GM19372 (cell line): ENCODE data around the gene MAP7D2.
"Not testable (repeated sequence)": the region's sequence is repeated elsewhere in the genome, so short reads cannot be mapped to it uniquely, and the experiment has no call there.

Source experiments
- ATAC-seq: cut with Tn5 transposase; IDR thresholded peaks from one replicate; pipeline ENCODE4 v1.9.1; 2021; ENCODE audit warnings: mild to moderate bottlenecking, low read depth, moderate library complexity; ENCODE audit not compliant: unreplicated experiment

MAP7D2 gene

DNA sequence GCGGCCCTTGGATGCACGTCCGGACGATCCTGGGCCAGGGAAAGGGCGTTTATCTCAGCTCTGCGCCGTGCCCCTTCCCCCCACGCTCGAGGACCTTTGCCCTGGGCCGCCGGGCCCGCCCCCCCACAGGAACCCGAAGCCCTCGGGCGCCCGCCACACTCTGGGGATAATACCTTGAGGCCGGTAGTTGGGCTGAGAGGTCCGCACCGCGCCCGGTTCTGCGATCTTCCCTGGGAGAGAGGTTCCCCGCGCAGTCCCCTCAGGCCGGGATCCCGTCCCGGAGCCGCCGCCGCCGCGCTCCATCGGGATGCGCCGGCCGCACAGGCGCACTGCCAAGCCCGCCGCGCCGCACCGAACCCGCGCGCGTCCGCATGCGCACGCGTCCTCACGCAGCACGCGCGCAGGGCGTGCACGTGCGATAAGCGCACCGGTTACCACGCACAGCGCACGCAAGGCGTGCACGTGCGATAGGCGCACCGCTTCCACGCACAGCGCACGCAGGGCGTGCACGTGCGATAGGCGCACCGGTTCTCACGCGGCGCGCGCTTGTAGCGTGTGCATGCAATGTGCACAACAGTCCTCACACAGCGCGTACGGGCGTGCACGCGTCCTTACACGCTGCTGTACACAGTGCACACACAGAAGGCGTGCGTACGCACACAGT, at the start of gene MAP7D2:
MAP7D2 (minus strand) TSS at position 331 of the 664 bp plus-strand sequence; CDS start at position 303, 28 bp downstream.
- ATAC-seq: no peak

DNA sequence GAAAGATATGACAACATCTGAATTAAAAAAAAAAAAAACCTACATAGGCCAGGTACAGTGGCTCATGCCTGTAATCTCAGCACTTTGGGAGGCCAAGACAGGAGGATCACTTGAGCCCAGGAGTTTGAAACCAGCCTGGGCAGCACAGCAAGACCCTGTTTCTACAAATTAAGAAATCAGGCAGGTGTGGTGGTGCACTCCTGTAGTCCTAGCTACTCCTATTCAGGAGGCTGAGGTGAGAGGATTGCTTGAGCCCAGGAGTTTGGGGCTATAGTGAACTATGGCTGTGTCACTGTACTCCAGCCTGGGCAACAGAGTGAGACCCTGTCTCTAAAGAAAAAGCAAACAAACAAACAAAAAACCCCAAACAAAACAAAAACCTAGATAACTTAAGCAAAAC, 45.8 kb upstream of the MAP7D2 start:
- ATAC-seq: not testable (repeated sequence)

DNA sequence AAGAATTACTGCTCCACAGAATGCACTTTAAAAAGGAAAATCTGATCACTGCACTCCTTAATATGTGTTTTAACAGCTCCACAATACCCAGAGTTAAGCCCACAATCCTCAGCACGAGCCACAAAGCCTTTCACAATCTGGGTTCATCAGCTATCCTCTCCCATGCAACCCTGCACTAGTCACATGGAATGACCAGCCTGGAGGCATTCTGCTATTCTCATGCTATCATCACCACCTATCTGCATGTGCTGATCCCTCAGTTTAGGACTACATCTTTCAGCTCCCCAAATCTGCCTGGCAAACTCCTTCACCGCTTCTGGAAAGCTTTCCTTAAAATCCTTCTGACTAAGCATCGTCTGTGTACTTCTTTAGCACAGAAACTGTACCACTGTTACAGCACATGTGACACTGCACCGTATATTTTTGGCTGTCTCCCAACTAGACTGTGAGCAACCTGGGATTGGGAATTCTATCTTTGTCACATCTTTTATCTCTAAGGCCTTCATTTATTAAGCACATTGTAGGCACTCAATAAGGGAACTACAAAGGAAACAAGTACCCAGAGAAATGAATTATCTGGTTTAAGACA, 43.2 kb upstream of the MAP7D2 start:
- ATAC-seq: no peak

DNA sequence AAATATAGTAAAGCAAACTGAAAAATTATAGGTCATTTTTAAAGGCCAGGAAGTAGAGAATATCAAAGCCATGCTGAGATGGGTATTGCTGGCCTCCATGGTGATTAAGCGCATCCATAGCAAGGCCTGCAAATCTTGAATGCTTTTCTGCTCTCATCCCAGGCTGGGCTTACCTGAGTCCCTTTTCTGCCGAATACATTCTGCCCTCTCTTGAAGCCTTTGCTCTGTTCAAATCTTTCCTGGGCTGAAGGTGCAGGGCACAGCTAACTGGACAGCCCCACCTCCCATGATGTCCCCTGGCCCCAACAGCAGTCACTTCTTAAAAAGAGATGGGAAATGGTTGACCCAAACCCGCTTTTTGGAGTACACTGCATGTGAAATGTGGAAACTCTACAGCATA, 35.0 kb upstream of the MAP7D2 start:
- ATAC-seq: no peak

DNA sequence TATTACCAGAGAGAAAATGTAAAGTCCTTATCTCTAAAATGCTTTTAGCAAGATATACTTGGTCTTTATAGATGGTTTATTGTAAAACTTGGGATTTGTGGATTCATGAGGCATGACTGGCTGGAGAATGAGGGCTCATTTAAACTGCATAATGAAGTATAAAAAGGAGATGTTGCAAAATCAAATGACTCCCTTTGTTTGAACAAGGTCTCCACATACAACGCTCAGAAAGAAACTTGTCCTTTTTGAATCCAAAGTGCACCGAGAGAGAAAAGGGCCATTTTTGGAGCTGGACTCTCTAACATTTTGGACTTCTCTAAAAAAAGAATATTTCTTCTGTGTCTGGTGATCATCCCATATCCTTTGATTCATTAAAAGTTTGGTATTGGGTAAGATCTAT, 32.6 kb upstream of the MAP7D2 start:
- ATAC-seq: no peak

DNA sequence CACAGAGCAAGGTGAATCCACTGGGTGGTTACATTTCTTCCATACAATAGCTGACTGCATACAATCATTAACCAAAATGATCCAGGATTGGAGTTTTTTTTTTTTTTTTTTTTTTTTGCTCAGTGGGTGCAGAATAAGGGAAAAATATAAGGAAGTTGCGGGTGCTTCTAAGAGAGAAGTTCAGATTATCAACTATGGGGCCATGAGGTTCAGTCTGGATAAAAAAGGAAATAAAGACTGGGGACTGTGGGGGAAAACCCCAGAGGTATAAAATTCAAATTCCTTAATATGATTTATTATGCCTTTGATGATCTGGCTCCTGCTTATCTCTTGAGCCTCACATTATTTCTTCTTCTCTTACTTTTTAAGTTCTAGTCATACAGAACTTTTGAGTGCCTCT, 30.9 kb upstream of the MAP7D2 start:
- ATAC-seq: no peak

DNA sequence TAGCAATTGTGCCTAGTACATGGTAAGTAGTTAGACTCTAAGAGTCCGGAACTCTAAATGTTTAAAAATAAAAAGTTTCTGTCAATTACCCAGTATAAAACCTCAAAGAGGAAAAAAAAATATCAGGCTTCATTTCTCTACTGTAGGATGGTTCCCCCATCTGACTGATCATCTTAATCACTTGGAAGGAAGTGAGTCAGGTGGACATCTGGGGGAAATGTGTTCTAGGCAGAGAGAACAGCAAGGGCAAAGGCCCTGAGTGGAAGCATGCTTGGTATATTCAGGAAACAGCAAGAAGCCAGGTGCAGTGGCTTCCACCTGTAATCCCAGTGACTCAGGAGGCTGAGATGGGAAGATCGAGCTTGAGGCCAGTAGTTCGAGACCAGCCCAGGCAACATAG, 27.8 kb upstream of the MAP7D2 start:
- ATAC-seq: no peak

DNA sequence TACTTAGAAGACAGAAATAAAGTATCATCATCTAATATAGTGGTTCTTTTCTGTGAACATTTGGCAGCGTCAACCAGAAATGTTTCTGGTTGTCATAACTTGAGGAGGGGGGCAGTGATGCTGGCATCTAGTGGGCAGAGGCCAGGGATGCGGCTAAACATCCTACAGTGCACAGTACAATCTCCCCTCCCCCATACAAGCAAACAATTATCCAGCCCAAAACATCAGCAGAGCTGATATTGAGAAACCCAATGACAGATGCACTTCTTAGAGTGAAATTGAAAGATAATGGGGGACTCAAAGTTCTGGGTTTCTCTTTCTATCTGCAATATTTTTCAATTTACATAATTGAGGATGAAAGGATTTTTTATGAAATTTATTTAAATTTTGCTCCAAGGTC, 26.9 kb upstream of the MAP7D2 start:
- ATAC-seq: no peak

DNA sequence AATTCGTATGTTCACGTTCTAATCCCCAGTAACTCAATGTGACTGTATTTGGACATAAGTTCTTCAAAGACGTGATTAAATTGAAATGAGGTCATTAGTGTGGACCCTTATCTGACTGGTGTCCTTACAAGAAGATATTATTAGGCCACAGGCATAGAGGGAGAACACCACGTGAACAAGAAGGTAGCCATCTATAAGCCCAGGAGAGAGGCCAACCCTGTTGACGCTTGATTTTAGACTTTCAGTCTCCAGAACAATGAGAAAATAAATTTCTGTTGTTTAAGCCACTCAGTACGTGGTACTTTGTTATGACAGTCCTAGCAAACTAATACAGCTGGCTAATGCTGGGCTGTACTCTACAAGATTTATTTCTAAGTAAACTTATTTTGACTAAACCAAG, 26.4 kb upstream of the MAP7D2 start:
- no peak for ATAC-seq

DNA sequence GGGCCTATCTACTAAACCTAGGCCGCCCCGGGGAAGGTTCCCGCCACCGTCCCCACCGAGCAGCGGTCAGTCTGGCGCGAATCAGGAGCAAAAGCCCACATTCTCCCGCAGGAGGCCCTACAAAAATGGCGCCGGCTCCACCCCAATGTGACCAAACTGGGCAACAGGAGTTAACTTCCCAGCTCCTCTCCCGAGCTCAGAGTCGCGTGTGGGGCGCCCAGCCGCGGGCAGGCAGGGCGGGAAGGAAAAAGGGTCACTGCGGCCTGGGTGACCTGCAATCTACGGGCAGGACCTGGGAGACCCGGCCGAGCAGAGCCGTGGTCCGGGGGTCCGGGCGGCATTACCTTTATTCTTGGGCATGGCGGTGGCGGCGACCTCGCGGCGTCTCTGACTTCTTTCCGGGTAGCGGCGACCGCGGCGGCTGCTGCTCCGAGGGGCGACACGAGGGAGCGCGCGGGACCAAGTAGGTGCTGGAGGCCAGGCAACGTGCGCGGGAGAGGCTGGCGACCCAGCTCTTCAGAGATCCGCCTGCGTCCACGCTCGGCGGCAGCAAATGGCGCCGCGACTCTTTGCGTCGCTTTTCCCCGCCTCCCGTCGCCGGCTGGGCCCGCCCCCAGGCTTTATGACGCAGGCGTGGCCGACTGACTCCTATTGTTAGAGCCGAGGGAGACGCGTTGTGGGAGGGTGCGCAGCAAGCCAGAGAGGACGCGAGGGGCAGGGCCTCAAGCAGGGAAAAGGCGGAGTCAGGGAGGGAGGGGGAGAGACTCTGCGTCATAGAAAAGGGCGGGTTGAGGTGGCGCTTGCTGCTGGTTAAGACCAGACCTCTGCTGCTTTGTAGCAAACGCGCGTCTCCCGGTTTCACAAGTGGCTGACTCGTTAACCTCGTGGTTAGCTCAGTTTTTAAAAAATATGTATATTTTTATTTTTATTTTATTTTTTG, 24.8 kb upstream of the MAP7D2 start, which contains the start of gene EIF1AX:
EIF1AX (minus strand) TSS at position 558 of the 940 bp plus-strand sequence; CDS start at position 360, 198 bp downstream.
- ATAC-seq: peak; percentile 95

DNA sequence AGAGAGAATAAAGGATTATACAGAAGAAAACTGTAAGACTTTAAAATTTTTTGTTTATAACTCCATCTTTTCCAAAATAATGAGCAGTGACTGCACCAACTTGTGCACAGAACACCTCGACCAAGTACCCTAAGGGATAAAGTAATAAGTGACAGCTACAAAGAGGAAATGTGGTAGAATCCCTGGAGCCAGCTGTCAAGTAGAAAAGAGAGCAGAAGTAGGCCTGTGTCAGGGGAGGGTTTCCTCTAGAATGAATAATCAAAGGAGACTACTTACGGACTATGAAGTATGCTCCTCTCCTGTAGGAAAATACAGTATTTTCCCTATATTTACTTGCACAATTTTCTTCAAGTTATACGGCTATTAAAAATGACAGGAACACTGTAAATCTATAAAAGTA, 23.7 kb upstream of the MAP7D2 start:
- ATAC-seq: no peak

DNA sequence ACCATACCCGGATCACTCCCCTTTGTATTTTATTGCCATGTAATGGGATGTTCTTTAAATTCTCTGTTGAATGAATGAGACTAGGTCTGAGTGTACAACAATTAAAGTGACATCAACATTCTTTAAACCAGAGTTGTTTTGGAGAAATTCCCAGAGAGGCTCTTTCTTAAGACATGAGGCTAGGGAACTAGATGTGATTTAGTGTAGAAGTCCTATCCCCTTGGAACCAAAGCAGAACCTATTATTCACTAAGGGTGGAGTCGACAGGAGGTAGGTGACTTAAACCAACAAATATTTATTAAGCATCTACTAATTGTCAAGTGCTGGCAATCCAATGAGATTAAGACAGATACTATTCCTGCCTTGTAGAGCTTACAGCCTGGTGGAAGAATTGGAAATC, 23.3 kb upstream of the MAP7D2 start:
- no peak for ATAC-seq

DNA sequence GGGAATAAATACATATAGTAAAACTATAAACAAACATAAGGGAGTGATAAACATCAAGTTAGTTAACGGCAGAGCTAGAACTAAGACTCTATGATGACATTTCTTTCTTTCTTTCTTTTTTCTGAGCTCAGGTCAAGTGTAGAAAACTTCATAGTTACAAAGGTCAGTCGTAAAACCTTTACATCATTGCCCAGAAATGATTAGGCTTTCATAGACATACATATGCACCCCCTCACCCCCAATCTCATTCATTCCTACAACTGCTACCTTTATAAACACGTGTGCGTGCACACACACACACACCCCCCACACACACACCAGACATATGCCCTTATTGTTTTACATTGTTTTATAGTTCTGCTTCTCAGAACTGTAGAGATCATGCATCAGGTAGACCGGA, 19.2 kb upstream of the MAP7D2 start:
- no peak for ATAC-seq

DNA sequence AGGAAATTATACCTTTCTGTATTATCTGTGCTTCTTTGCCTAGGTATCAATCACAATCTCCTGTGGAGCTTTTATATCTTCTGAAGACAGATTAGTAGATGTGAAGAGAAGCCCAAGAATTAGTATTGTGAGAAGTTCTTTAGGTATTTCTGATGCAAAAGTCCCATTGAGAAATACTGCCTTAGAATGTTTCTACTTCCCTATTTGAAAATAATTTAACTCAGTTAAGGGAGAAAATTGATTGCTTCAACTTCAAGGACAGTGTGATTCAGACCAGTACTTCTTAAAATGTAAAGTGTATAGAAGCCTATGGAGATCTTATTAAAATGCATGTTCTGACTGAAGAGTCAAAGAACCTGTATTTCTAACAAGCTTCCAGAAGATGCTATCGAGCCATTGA, 16.0 kb upstream of the MAP7D2 start:
- ATAC-seq: no peak

DNA sequence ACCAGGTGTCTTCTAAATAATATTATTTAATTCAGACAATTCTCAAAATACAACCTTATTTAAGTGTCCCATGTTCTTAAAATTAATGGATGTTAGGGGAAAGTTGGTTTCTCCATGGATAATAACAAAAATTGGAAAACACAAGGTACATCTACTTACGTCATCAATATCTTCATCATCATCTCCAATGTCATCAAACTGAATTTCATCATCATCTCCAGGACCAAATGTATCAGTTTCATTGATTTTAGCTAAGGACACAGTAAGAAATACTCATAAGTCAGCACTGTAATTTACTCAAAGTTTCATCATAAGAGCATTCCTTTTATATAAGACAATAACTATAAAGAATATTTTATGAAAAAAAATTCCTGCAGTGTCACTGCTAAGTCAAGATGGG, 13.7 kb upstream of the MAP7D2 start:
- ATAC-seq: no peak

DNA sequence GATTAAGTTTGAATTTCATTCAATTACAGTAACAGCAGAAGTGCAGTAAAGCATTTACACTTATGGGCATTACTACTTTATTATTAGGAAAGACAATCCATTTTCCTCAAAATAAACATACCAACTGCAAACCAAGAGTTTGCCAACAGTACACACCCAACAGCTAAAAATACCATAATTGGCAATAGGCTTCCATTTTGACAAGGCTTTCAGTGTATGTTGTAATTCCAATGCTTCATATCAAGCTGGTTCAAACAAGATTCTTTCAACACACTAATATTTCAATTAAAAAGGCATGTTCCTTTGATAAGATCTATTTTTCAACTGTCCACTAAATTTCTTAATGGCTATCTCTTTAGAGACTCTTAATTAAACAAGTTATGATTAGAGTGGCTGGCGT, 12.8 kb upstream of the MAP7D2 start:
- no peak for ATAC-seq

DNA sequence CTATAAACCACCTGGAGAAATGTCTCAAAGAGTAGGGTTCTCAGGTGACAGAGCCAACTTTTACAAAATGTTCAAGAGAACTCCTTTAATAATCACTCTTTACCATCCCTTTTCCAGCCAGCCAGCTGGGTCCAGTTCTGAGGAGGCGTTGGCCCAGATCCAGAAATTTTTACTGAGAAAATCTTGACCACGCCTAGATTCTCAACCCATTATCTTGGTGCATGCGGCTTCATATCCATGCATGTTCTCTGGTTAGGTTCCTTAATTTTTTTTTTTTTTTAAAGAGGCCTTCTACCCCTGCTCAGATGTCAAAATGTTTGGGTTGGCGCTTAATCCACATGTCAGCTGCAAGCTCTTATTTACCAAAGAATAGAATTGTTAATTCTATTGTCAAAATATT, 12.0 kb upstream of the MAP7D2 start:
- no peak for ATAC-seq

DNA sequence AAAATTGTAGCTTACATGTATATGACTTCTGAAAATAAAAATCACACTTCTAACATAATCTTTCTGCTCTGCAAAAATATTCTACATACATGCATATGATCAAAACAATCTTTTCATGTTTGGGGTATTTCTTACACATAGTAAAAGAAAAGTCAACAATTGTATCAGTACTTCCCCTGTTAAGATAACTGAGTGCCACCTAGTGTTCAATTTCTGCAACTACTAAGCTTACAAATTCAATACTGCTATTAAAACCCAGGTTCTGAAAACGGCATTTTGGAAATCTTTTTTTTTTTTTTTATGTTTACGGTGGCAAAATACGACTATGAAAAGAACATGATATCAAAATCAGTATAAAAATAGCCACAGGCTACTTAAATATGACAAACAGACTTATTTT, 10.7 kb upstream of the MAP7D2 start:
- not testable (repeated sequence) for ATAC-seq

DNA sequence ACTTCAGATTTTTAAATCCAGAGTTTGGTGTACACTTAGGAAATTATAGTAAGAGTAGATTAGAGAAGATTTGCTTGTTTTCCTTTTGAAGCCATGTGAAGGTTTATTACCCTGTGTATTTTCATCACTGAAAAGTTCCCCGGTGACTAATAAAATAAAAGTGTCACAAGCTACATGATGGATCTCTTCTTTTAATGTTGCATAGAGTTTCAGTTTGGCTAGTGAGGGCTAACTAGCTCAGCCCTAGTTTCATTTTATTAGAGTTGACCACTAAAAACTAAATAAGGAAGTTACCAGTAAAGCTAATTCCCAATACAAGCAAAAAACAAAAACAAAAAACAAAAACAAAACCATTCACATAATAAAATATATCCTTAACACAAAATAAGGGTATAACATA, 10.1 kb upstream of the MAP7D2 start:
- not testable (repeated sequence) for ATAC-seq

DNA sequence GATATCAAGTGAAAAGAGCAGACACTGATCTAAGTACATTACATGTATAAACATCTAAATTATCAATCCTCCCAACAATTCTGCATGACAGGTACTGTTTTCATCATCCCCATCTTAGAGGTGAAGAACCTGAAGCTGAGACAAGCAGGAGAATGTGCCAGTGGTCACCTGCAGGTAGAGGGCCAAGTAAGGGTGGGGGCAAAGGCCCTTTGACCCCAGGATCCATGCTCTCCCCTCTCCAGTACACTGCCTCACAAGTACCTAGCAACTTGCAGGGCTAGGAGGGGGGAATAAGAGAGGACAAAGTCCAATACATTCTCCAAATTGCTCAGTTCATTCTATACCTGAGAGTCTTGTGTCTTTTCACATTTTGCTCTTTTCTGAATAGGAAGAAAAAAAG, 8.3 kb upstream of the MAP7D2 start:
- ATAC-seq: no peak

DNA sequence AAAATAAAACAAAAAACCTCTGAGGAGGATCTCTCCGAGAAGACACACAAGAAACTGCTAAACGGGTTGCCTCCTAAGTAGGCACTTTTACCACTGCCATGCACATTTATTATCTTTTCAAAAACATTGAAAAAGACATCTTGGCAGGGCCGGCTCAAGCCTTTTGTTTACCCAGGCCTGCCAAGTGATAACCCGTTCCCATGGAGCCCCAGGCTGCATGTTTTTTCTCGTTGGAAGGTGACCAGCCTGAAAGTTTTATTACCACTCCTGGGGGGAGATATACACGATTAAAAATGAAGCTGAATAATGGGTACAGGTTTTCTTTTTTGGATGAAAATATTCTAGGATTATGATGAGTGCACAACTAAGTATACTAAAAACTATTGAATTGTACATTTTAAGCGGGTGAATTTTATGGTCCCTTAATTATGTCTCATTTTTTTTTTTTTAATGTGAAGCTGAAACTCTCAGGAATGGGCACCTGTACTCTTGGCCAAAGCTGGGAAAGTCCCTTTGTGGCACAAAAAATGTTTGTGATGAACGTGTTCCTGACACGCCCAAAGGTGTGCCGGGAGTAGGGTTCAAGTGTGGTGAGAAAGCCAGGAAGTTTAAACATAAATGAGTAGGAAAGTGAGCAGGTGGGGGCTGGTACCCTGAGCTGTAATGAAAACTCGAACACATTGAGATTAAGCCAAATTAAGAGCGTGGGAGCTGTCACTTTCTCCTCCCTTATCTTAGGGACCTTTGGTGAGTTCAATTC, 1.5 kb upstream of the MAP7D2 start:
- no peak for ATAC-seq
